ENCODE results near the gene SH2D5.

The SH2D5 gene

GRCh38 chr1:20732588-20733359 lies at the start of gene SH2D5:
Gene SH2D5, minus strand, starts transcription at chr1:20732703. Its CDS starts 4,659 bp downstream, at chr1:20728044.
- peak; percentile 47 for DNase-seq

- DNase-seq = no peak
Measured at GRCh38 chr1:20775700-20776099, 43.2 kb upstream of the SH2D5 start.

GRCh38 chr1:20771780-20772179 lies 39.3 kb upstream of the SH2D5 start:
- DNase-seq = no peak

- no peak for DNase-seq
Measured at GRCh38 chr1:20770314-20771087, 38.0 kb upstream of the SH2D5 start.

GRCh38 chr1:20767271-20767670 lies 34.8 kb upstream of the SH2D5 start:
- DNase-seq = no peak

- DNase-seq = no peak
Measured at GRCh38 chr1:20763417-20763816, 30.9 kb upstream of the SH2D5 start.

- no peak for DNase-seq
Measured at GRCh38 chr1:20760322-20760721, 27.8 kb upstream of the SH2D5 start.

GRCh38 chr1:20753589-20753988 lies 21.1 kb upstream of the SH2D5 start:
- DNase-seq = no peak

GRCh38 chr1:20751462-20751990 lies 19.0 kb upstream of the SH2D5 start:
- no peak for DNase-seq

- DNase-seq = no peak
Measured at GRCh38 chr1:20742671-20743070, 10.2 kb upstream of the SH2D5 start.

GRCh38 chr1:20740781-20741180 lies 8.3 kb upstream of the SH2D5 start:
- no peak for DNase-seq

GRCh38 chr1:20739225-20739624 lies 6.7 kb upstream of the SH2D5 start:
- no peak for DNase-seq

- no peak for DNase-seq
Measured at GRCh38 chr1:20735581-20736111, 3.1 kb upstream of the SH2D5 start.

GRCh38 chr1:20733360-20733975 lies 965 bp upstream of the SH2D5 start:
- no peak for DNase-seq

GRCh38 chr1:20732071-20732587 lies 374 bp downstream of the SH2D5 start:
- peak; percentile 72 for DNase-seq

- DNase-seq = peak; percentile 6
Measured at GRCh38 chr1:20731057-20731991, 1.2 kb downstream of the SH2D5 start.

- no peak for DNase-seq
Measured at GRCh38 chr1:20730690-20731056, 1.8 kb downstream of the SH2D5 start.

GRCh38 chr1:20729990-20730689 lies 2.4 kb downstream of the SH2D5 start:
- DNase-seq = no peak

GRCh38 chr1:20729155-20729931 lies 3.2 kb downstream of the SH2D5 start:
- no peak for DNase-seq

GRCh38 chr1:20728371-20729154 lies 3.9 kb downstream of the SH2D5 start:
- no peak for DNase-seq

Measured in NCI-H146 (cell line).